Thoracic aorta (tissue), 2 donors: ENCODE results near the gene SNX21. TPM values are rescaled to one million over a fixed set of nuclear protein-coding genes. Genes with fewer than 3 reads are reported as not detected.

Source experiments
- ATAC-seq: fragments of 150-250 bp; one replicate; pipeline ENCODE4 v1.8.0; 2017; ENCODE audit warnings: low read depth; ENCODE audit not compliant: insufficient number of reproducible peaks, low FRiP score
- DNase-seq: peaks from one replicate; pipeline ENCODE4 v3.0.0-alpha.2; 2020; ENCODE audit warnings: low spot score
- H3K27ac ChIP-seq, 2 donors: fragments of 200-600 bp; sonication (generic); 1 replicate in 1 of 2; 2 replicates in 1 of 2; pipeline ENCODE4 v1.5.1; 2016; ENCODE audit warnings: mild to moderate bottlenecking in 2 of 2, moderate library complexity in 2 of 2
- H3K27me3 ChIP-seq: fragments of 200-600 bp; sonication (generic); replicated peaks from 2 replicates; pipeline ENCODE4 v1.6.0; 2016; ENCODE audit warnings: mild to moderate bottlenecking; ENCODE audit not compliant: insufficient read depth
- H3K36me3 ChIP-seq: fragments of 200-600 bp; sonication (generic); one replicate; pipeline ENCODE4 v1.5.1; 2016
- H3K4me1 ChIP-seq, 2 donors: fragments of 200-600 bp; sonication (generic); 1 replicate in 1 of 2; 2 replicates in 1 of 2; pipeline versions ENCODE4 v1.5.1 to v1.6.0; 2016; ENCODE audit warnings: low read depth in 2 of 2, mild to moderate bottlenecking in 1 of 2; ENCODE audit not compliant: control insufficient read depth in 1 of 2
- H3K4me3 ChIP-seq: fragments of 200-600 bp; sonication (generic); 2 replicates; pipeline ENCODE4 v1.5.1; 2016; ENCODE audit warnings: mild to moderate bottlenecking
- H3K9me3 ChIP-seq: fragments of 200-600 bp; sonication (generic); 2 replicates; pipeline ENCODE4 v1.5.1; 2016
- total RNA-seq, 2 donors: library from RNA; depleted of rRNA; stranded (reverse); fragments of >200 nt; gene quantifications; one replicate each; pipeline versions ENCODE4 v1.1.0 to v1.2.3, GENCODE V29; 2016
- TF ChIP-seq, protein P1 (sequence below): fragments of 200-600 bp; sonication (generic); IDR thresholded peaks from one replicate; pipeline ENCODE4 v1.5.1; 2019; ENCODE audit warnings: antibody characterized with exemption

Gene SNX21
- total RNA-seq, 2 donors from 2014 or later, result 78.2 to 133 TPM

DNA sequence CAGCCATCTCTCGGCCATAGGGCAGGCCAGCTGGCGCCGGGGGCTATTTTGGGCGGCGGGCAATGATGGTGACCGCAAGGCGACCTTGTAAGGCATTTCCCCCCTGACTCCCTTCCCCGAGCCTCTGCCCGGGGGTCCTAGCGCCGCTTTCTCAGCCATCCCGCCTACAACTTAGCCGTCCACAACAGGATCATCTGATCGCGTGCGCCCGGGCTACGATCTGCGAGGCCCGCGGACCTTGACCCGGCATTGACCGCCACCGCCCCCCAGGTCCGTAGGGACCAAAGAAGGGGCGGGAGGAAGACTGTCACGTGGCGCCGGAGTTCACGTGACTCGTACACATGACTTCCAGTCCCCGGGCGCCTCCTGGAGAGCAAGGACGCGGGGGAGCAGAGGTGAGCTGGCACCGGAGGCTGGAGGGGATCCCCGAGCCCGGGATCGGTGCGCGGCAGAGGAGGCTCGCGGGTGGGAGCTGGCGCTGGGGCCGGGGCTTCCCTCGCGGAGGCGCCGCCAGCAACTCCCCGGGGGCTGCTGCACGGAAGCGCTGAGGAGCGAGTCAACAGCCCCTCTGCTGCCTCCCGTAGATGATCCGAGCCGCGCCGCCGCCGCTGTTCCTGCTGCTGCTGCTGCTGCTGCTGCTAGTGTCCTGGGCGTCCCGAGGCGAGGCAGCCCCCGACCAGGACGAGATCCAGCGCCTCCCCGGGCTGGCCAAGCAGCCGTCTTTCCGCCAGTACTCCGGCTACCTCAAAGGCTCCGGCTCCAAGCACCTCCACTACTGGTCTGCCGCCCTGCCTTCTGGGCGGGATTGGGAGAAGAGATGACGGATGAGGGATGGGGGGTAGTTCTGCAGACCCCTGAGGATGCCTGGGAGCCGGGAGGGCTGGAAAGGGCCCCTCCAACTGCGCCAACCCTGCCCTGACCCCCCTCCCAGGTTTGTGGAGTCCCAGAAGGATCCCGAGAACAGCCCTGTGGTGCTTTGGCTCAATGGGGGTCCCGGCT lies 57.7 kb downstream of the SNX21 start, which contains the start of the genes CTSA and NEURL2:
Gene CTSA (plus strand): TSS at position 351 of the 999 bp plus-strand sequence. CDS start 234 bp downstream, at position 585.
Gene NEURL2 (minus strand): TSS at position 224 of the 999 bp plus-strand sequence. CDS start 217 bp downstream, at position 7.
- H3K36me3 ChIP-seq, result peaks cover 34% of the 10 kb centered on the region
- DNase-seq (peak; percentile 82), ATAC-seq (peak; percentile 75)
- peaks cover 14 to 34% of the 10 kb centered on the region in 2 donors for H3K4me1 ChIP-seq
- H3K4me3 ChIP-seq, result peak within 1 kb of the TSS; percentile 95
- no peaks in the 10 kb centered on the region for H3K9me3 ChIP-seq
- TF ChIP-seq, protein P1, sequence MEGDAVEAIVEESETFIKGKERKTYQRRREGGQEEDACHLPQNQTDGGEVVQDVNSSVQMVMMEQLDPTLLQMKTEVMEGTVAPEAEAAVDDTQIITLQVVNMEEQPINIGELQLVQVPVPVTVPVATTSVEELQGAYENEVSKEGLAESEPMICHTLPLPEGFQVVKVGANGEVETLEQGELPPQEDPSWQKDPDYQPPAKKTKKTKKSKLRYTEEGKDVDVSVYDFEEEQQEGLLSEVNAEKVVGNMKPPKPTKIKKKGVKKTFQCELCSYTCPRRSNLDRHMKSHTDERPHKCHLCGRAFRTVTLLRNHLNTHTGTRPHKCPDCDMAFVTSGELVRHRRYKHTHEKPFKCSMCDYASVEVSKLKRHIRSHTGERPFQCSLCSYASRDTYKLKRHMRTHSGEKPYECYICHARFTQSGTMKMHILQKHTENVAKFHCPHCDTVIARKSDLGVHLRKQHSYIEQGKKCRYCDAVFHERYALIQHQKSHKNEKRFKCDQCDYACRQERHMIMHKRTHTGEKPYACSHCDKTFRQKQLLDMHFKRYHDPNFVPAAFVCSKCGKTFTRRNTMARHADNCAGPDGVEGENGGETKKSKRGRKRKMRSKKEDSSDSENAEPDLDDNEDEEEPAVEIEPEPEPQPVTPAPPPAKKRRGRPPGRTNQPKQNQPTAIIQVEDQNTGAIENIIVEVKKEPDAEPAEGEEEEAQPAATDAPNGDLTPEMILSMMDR, result no peak
- H3K27ac ChIP-seq, result peak within 1 kb of the TSS; percentile 73 to 81
- no peaks in the 10 kb centered on the region for H3K27me3 ChIP-seq

DNA sequence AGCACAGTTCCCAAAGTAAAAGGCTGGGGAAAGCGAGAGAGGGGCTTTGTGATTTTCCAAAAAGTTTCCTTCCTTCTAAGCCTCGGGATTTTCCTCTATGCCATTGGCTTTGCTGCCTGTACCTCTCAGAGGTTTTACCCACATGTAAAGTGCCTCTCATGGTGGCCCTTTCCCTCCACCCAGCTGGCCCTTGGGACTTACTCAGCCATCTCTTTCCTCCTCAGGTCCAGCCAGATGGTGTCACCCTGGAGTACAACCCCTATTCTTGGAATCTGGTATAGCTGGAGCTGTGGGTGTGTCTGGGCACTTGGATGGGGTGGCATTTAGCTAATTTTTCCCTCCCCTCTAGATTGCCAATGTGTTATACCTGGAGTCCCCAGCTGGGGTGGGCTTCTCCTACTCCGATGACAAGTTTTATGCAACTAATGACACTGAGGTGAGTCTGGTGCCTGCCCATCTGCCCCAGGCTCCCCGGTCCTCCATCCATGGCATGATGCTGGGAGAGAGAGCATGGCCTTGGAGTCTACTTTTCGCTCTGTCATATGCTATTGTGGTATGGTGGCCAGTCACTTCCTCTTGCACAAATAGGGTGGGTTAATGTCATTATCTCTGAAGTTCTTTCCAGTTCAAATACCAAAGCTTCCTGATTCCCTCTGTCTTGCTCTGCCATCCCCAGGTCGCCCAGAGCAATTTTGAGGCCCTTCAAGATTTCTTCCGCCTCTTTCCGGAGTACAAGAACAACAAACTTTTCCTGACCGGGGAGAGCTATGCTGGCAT lies 58.6 kb downstream of the SNX21 start:
- Histone ChIP-seq H3K4me3 (peak overlapping the region; percentile 95), H3K36me3 (peaks cover 29% of the 10 kb centered on the region), H3K27ac (no peak overlapping the region), H3K4me1 (peaks cover 14 to 34% of the 10 kb centered on the region in 2 donors), H3K27me3 (no peaks in the 10 kb centered on the region), H3K9me3 (no peaks in the 10 kb centered on the region)
- no peak for DNase-seq
- no peak for ATAC-seq
- TF ChIP-seq, protein P1, result no peak

Other genes with a start within 250 kb of the SNX21 start
- not detected for gene WFDC10A, start 204.1 kb upstream of the SNX21 start, total RNA-seq
- not detected for gene WFDC9, start 202.5 kb upstream of the SNX21 start, total RNA-seq
- gene WFDC11, start 163.6 kb upstream of the SNX21 start, total RNA-seq, result not detected
- gene WFDC13, start 131.8 kb upstream of the SNX21 start, total RNA-seq, result not detected
- not detected for gene WFDC10B, start 128.8 kb upstream of the SNX21 start, total RNA-seq
- gene SPINT4, start 111.5 kb upstream of the SNX21 start, total RNA-seq, result not detected
- not detected for gene WFDC3, start 41.9 kb upstream of the SNX21 start, total RNA-seq
- gene DNTTIP1, start 41.8 kb upstream of the SNX21 start, total RNA-seq, result 10 to 100 TPM; 15.3 to 31.4 TPM
- gene UBE2C, start 21.2 kb upstream of the SNX21 start, total RNA-seq, result not detected
- gene TNNC2, start 6.5 kb upstream of the SNX21 start, total RNA-seq, result not detected
- 10 to 100 TPM; 20.5 to 45.2 TPM for gene ACOT8, start 23.6 kb downstream of the SNX21 start, total RNA-seq
- 1 to 10 TPM; 3.0 to 6.1 TPM for gene ZSWIM3, start 23.8 kb downstream of the SNX21 start, total RNA-seq
- gene ZSWIM1, start 47.4 kb downstream of the SNX21 start, total RNA-seq, result 1 to 10 TPM; 6.4 to 7.4 TPM
- gene SPATA25, start 53.8 kb downstream of the SNX21 start, total RNA-seq, result 10 to 100 TPM; 16.6 to 16.7 TPM
- gene NEURL2, start 57.4 kb downstream of the SNX21 start, total RNA-seq, result 10 to 100 TPM; 19.7 to 78.7 TPM
- gene CTSA, start 57.5 kb downstream of the SNX21 start, total RNA-seq, result 100 to 1,000 TPM in 1 of 2 donors, 10 to 100 TPM in 1; 73.7 to 109 TPM
- gene PLTP, start 78.4 kb downstream of the SNX21 start, total RNA-seq, result 100 to 1,000 TPM; 182 to 637 TPM
- 10 to 100 TPM; 22.6 to 34.7 TPM for gene PCIF1, start 100.9 kb downstream of the SNX21 start, total RNA-seq
- 10 to 100 TPM; 28.8 to 30.1 TPM for gene ZNF335, start 138.4 kb downstream of the SNX21 start, total RNA-seq
- 1 to 10 TPM in 1 of 2 donors, not detected in 1; 3.7 TPM for gene MMP9, start 175.1 kb downstream of the SNX21 start, total RNA-seq
- not detected for gene SLC12A5, start 195.4 kb downstream of the SNX21 start, total RNA-seq